Type B pancreatic cell (in vitro differentiated cells): Measurements from ENCODE around the gene VWC2. TPM values are rescaled to one million over a fixed set of nuclear protein-coding genes. Genes with fewer than 3 reads are reported as not detected.

ENCODE experiments used
- DNase-seq: peaks from one replicate; pipeline ENCODE4 v3.0.0; 2021; ENCODE audit warnings: mixed read lengths; ENCODE audit not compliant: unreplicated experiment; ENCODE audit errors: extremely low spot score
- H3K27ac Mint-ChIP-seq: 2 replicates; pipeline ENCODE4 v1.8.0; 2021; ENCODE audit warnings: mild to moderate bottlenecking, mixed read lengths
- H3K27me3 Mint-ChIP-seq: 2 replicates; pipeline ENCODE4 v1.8.0; 2021; ENCODE audit warnings: mixed read lengths
- H3K36me3 Mint-ChIP-seq: 2 replicates; pipeline ENCODE4 v1.8.0; 2021; ENCODE audit warnings: mixed read lengths
- H3K4me1 Mint-ChIP-seq: one replicate; pipeline ENCODE4 v1.8.0; 2021; ENCODE audit warnings: mixed read lengths; ENCODE audit not compliant: unreplicated experiment
- H3K4me3 Mint-ChIP-seq: 2 replicates; pipeline ENCODE4 v1.8.0; 2021; ENCODE audit warnings: mild to moderate bottlenecking, mixed read lengths
- H3K9me3 Mint-ChIP-seq: 2 replicates; pipeline ENCODE4 v1.8.0; 2021; ENCODE audit warnings: mixed read lengths
- total RNA-seq: library from RNA; stranded (reverse); gene quantifications from 2 replicates; pipeline ENCODE4 v1.2.1, GENCODE V29; 2021; ENCODE audit warnings: low replicate concordance
- TF ChIP-seq, protein P1 (sequence below): fragments of 200-600 bp; sonication (generic); conservative IDR thresholded peaks from 2 replicates; pipeline ENCODE4 v1.5.0; 2021; ENCODE audit warnings: antibody characterized with exemption, mild to moderate bottlenecking

VWC2 gene
- total RNA-seq, 1 donor from 2014 or later: 0.60 TPM

DNA sequence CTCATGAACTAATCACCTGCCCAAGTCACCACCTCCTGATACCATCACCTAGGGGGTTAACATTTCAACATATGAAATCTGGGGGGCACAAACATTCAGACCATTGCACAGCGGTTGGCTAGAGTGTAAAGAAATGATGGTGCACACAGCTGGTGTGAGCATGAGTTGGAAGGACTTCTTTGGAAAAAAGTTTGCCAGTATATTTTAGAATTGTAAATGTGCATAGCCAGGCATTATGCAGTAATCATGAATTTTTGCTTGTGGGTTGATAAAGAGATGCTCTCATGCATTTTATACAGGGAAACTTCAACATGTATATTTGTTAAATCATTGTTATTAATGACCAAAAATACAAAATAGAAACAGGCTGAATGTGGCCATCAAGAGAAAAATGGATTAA lies 100.0 kb downstream of the VWC2 start:
- Mint-ChIP-seq H3K4me1 (no peaks in the 10 kb centered on the region), H3K27me3 (no peaks in the 10 kb centered on the region), H3K4me3 (no peak overlapping the region), H3K27ac (no peak overlapping the region), H3K36me3 (no peaks in the 10 kb centered on the region), H3K9me3 (no peaks in the 10 kb centered on the region)
- DNase-seq: no peak
- TF ChIP-seq, protein P1, sequence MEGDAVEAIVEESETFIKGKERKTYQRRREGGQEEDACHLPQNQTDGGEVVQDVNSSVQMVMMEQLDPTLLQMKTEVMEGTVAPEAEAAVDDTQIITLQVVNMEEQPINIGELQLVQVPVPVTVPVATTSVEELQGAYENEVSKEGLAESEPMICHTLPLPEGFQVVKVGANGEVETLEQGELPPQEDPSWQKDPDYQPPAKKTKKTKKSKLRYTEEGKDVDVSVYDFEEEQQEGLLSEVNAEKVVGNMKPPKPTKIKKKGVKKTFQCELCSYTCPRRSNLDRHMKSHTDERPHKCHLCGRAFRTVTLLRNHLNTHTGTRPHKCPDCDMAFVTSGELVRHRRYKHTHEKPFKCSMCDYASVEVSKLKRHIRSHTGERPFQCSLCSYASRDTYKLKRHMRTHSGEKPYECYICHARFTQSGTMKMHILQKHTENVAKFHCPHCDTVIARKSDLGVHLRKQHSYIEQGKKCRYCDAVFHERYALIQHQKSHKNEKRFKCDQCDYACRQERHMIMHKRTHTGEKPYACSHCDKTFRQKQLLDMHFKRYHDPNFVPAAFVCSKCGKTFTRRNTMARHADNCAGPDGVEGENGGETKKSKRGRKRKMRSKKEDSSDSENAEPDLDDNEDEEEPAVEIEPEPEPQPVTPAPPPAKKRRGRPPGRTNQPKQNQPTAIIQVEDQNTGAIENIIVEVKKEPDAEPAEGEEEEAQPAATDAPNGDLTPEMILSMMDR: no peak

DNA sequence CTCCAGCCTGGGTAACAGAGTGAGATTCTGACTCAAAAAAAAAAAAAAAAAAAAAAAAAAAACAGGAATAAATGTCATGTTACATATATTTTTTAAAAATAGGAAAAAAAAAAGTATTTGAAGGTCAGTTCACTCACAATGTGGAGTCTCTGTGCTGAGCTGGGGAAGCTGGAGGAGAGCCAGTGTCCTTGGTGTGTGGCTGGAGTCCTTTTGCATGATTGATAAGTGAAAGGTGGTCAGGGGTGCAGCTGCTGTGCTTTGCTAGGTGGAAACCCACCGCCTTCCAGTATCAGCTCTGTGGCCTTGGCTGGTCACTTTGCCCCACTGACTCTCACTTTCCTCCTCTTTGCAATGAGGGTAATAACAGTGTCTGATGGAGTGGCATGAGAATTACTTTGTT lies 101.9 kb downstream of the VWC2 start:
- DNase-seq: no peak
- Mint-ChIP-seq H3K4me1 (no peaks in the 10 kb centered on the region), H3K27ac (no peak overlapping the region), H3K27me3 (no peaks in the 10 kb centered on the region), H3K36me3 (no peaks in the 10 kb centered on the region), H3K9me3 (no peaks in the 10 kb centered on the region), H3K4me3 (no peak overlapping the region)
- TF ChIP-seq, protein P1: no peak

DNA sequence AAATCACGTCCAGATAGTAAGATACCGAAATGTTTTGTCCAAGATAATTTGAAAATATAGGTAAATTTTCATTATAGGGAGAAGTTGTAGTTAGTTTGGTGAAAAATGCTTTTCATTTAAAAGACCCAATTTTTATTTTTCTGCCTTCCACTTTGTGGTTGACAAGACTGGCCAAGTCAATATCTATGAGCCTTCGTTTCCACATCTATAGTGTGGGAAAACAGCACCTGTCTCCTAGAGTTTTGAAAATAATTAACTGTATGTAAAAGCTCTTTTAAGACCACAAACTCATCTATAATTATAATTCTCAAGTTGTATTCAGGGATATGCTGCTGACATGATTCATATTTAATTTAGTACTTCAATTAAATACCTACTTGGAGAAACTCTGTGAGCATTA lies 102.8 kb downstream of the VWC2 start:
- H3K36me3 Mint-ChIP-seq: no peaks in the 10 kb centered on the region
- no peaks in the 10 kb centered on the region for H3K27me3 Mint-ChIP-seq
- no peak overlapping the region for H3K4me3 Mint-ChIP-seq
- H3K4me1 Mint-ChIP-seq: no peaks in the 10 kb centered on the region
- H3K27ac Mint-ChIP-seq: no peak overlapping the region
- no peaks in the 10 kb centered on the region for H3K9me3 Mint-ChIP-seq
- no peak for DNase-seq
- TF ChIP-seq, protein P1: no peak

DNA sequence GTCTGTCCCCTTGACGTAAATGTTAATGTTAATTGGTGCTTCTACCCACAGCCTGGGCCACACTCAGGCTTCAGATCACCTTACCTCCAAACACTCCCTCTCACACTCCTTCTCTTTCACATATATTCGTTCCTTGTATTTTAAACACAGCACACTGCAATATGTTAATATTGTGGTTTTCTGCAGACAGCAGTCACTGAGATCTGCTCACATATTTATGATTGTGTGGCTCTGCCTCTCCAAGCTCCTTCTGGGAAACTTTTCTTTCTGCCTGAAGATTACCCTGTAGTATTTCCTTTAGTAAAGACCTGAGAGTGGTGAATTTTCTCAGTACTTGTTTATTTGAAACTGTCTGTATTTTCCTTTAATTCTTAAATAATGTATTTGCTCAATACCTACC lies 104.7 kb downstream of the VWC2 start:
- H3K4me3 Mint-ChIP-seq: no peak overlapping the region
- H3K27ac Mint-ChIP-seq: no peak overlapping the region
- no peak for DNase-seq
- TF ChIP-seq, protein P1: no peak
- H3K36me3 Mint-ChIP-seq: no peaks in the 10 kb centered on the region
- H3K4me1 Mint-ChIP-seq: no peaks in the 10 kb centered on the region
- H3K27me3 Mint-ChIP-seq: peaks cover 3% of the 10 kb centered on the region
- no peaks in the 10 kb centered on the region for H3K9me3 Mint-ChIP-seq

DNA sequence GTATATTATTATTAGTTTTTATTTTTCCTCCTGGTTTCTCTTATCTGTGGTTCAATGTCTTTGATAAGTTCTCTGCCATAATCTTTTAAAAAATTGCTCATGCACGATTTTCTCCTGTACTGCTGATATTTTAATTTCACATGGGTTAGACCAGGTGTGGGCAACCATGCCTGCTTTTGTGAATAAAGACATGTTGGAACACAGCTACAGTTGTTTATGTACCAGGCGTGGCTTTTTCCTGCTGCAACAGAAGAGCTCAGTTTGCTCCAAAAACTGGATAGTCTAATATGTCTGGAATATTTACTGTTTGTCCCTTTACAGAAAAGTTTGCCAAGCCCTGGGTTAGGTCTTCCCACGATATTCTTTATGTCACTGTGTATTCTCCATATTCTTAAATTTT lies 105.2 kb downstream of the VWC2 start:
- Mint-ChIP-seq H3K4me3 (no peak overlapping the region), H3K27me3 (peaks cover 3% of the 10 kb centered on the region), H3K36me3 (no peaks in the 10 kb centered on the region), H3K4me1 (no peaks in the 10 kb centered on the region), H3K27ac (no peak overlapping the region), H3K9me3 (no peaks in the 10 kb centered on the region)
- TF ChIP-seq, protein P1: no peak
- no peak for DNase-seq

DNA sequence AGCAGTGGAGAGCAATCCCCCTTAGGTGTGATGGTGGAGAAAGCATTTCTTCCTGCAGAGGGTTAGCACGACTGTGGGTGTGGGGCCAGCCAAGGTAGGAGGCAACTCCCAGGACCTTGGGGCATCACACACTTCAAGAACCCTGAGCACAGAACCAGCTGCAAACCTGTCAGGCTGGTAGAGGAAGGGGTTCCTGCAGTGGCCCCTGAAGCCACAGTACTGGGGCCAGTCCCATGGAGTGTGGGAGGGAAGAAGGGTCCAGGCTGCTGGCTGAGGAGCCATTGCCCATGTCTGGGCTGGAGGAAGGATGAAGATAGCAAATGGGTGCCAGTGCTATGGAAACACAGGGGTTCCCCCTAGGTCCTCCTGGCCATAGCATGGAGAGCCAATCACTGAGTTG lies 110.5 kb downstream of the VWC2 start:
- DNase-seq: no peak
- TF ChIP-seq, protein P1: no peak
- Mint-ChIP-seq H3K4me1 (no peaks in the 10 kb centered on the region), H3K27me3 (peaks cover 3% of the 10 kb centered on the region), H3K27ac (no peak overlapping the region), H3K4me3 (no peak overlapping the region), H3K36me3 (no peaks in the 10 kb centered on the region), H3K9me3 (no peaks in the 10 kb centered on the region)
